ENCODE results near the gene FTCDNL1.

Gene FTCDNL1

DNA sequence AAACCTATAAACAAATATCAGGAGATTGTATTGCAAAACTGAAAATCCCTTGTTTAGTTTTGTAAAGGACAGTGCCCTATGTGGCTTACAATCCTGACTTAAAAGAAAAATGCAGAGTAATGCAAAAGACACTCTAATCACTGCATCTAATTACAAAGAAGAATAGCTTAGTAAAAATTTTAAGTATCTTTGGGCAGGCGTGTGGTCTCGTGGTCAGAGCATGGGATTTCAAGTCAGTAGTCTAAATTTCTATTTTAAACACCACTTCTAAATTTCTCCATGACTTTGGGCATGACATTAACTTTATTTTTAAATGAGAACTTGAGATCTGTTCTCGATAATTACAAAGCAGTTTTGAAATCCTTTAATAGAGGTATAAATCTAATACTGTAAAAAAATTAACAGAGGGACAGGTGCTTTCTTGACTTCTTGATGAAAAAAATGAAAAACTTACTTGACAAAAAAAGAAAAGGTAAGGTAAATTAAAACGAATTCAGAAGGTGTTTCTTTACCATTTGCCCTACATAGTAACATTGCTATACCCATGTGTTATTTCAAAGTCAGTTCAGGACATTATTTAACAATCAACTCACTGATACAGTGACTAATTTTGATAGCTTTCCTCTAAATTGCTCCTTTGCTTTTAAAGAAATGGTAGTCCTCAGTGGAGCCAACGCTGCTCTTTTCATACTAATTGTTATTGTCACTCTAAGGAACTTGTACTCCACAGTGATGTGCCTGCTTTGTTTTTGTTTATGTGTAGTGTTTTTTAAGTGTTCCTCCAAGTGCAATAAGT, 17.6 kb upstream of the FTCDNL1 start:
- Histone ChIP-seq H4K20me1 (ENCODE audit: insufficient read depth, low read length) (no peaks in the 10 kb centered on the region), H3K27ac (ENCODE audit: low read length) (no peak overlapping the region), H3K27me3 (ENCODE audit: insufficient read depth, low read length, poor library complexity) (no peaks in the 10 kb centered on the region), H3K79me2 (ENCODE audit: insufficient read depth, low read length) (no peaks in the 10 kb centered on the region), H2AFZ (ENCODE audit: low read depth, low read length) (no peak overlapping the region), H3K4me2 (ENCODE audit: insufficient read depth, low read length) (no peak overlapping the region), H3K36me3 (ENCODE audit: insufficient read depth, low read length) (no peaks in the 10 kb centered on the region), H3K9ac (ENCODE audit: low read depth, low read length) (no peak overlapping the region), H3K4me3 (ENCODE audit: low read depth in 1 of 2, low read length in 2 of 2) (no peak overlapping the region), H3K9me3 (ENCODE audit: insufficient read depth, low read length, severe bottlenecking) (no peaks in the 10 kb centered on the region), H3K4me1 (ENCODE audit: insufficient read depth, low read length) (no peaks in the 10 kb centered on the region)
- TF ChIP-seq, protein P1, sequence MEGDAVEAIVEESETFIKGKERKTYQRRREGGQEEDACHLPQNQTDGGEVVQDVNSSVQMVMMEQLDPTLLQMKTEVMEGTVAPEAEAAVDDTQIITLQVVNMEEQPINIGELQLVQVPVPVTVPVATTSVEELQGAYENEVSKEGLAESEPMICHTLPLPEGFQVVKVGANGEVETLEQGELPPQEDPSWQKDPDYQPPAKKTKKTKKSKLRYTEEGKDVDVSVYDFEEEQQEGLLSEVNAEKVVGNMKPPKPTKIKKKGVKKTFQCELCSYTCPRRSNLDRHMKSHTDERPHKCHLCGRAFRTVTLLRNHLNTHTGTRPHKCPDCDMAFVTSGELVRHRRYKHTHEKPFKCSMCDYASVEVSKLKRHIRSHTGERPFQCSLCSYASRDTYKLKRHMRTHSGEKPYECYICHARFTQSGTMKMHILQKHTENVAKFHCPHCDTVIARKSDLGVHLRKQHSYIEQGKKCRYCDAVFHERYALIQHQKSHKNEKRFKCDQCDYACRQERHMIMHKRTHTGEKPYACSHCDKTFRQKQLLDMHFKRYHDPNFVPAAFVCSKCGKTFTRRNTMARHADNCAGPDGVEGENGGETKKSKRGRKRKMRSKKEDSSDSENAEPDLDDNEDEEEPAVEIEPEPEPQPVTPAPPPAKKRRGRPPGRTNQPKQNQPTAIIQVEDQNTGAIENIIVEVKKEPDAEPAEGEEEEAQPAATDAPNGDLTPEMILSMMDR (IDR thresholded peaks at IDR 0.05; ENCODE audit: borderline replicate concordance, extremely low read depth, low read length, poor library complexity, severe bottlenecking), result no peak
- TF ChIP-seq EZH2 (IDR thresholded peaks at IDR 0.05; ENCODE audit: borderline replicate concordance, low read depth, low read length, severe bottlenecking), result no peak
- DNase-seq, result no peak
- no peak for ATAC-seq (ENCODE audit: insufficient read depth, low read depth)

DNA sequence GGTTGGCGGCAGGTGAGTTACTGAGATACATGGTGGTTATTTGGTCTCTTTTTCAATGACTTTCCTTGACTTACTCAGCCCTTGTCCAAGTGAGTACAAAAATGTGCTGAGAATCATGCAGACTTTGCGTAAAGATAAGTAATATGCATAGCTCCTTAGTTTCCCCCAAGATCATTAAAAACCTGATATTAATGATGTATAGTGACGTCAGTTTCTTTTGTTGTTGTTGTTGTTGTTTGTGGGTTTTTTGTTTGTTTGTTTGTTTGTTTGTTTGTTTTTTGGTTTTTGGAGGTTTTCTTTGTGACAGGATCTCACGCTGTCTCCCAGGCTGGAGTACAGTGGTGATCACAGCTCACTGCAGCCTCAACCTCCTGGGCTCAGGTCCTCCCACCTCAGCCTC, 14.9 kb upstream of the FTCDNL1 start:
- Histone ChIP-seq H3K27me3 (ENCODE audit: insufficient read depth, low read length, poor library complexity) (peaks cover 6% of the 10 kb centered on the region), H3K79me2 (ENCODE audit: insufficient read depth, low read length) (no peaks in the 10 kb centered on the region), H3K4me3 (ENCODE audit: low read depth in 1 of 2, low read length in 2 of 2) (no peak overlapping the region), H3K4me1 (ENCODE audit: insufficient read depth, low read length) (no peaks in the 10 kb centered on the region), H3K27ac (ENCODE audit: low read length) (no peak overlapping the region), H2AFZ (ENCODE audit: low read depth, low read length) (no peak overlapping the region), H3K4me2 (ENCODE audit: insufficient read depth, low read length) (no peak overlapping the region), H3K36me3 (ENCODE audit: insufficient read depth, low read length) (no peaks in the 10 kb centered on the region), H3K9ac (ENCODE audit: low read depth, low read length) (no peak overlapping the region), H4K20me1 (ENCODE audit: insufficient read depth, low read length) (no peaks in the 10 kb centered on the region), H3K9me3 (ENCODE audit: insufficient read depth, low read length, severe bottlenecking) (no peaks in the 10 kb centered on the region)
- TF ChIP-seq, protein P1 (IDR thresholded peaks at IDR 0.05; ENCODE audit: borderline replicate concordance, extremely low read depth, low read length, poor library complexity, severe bottlenecking), result no peak
- TF ChIP-seq EZH2 (IDR thresholded peaks at IDR 0.05; ENCODE audit: borderline replicate concordance, low read depth, low read length, severe bottlenecking), result no peak
- DNase-seq (no peak), ATAC-seq (ENCODE audit: insufficient read depth, low read depth) (no peak)

DNA sequence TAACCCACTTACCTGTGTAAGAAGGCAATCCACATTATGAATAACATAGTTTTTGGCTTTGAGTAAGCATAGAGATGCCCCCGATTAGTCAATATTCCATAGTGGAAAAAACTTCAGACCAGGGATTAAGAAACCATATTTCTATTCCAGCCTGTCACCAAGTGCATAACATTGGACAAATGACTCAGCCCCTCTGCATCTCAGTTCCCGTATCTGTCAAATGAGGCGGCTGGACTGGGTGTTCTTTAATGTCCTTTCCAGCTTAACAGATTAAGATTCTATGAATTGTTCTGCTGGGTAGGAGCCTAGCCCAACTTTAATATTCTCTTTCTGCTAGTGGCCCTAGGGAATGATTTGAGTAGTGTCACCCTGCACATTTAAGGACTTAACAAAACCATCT, 11.8 kb upstream of the FTCDNL1 start:
- no peak for TF ChIP-seq EZH2 (IDR thresholded peaks at IDR 0.05; ENCODE audit: borderline replicate concordance, low read depth, low read length, severe bottlenecking)
- TF ChIP-seq, protein P1 (IDR thresholded peaks at IDR 0.05; ENCODE audit: borderline replicate concordance, extremely low read depth, low read length, poor library complexity, severe bottlenecking), result no peak
- Histone ChIP-seq H3K4me1 (ENCODE audit: insufficient read depth, low read length) (no peaks in the 10 kb centered on the region), H3K36me3 (ENCODE audit: insufficient read depth, low read length) (no peaks in the 10 kb centered on the region), H2AFZ (ENCODE audit: low read depth, low read length) (no peak overlapping the region), H3K9ac (ENCODE audit: low read depth, low read length) (no peak overlapping the region), H3K4me2 (ENCODE audit: insufficient read depth, low read length) (no peak overlapping the region), H3K9me3 (ENCODE audit: insufficient read depth, low read length, severe bottlenecking) (no peaks in the 10 kb centered on the region), H3K79me2 (ENCODE audit: insufficient read depth, low read length) (no peaks in the 10 kb centered on the region), H4K20me1 (ENCODE audit: insufficient read depth, low read length) (no peaks in the 10 kb centered on the region), H3K27ac (ENCODE audit: low read length) (no peak overlapping the region), H3K4me3 (ENCODE audit: low read depth in 1 of 2, low read length in 2 of 2) (no peak overlapping the region), H3K27me3 (ENCODE audit: insufficient read depth, low read length, poor library complexity) (peaks cover 11% of the 10 kb centered on the region)
- DNase-seq (no peak), ATAC-seq (ENCODE audit: insufficient read depth, low read depth) (no peak)

Data from DND-41 (cell line).